GM18520 (cell line): ENCODE data around the gene TAF6.

ENCODE experiments used
- ATAC-seq: cut with Tn5 transposase; IDR thresholded peaks from one replicate; pipeline ENCODE4 v1.9.1; 2021; ENCODE audit not compliant: unreplicated experiment

The TAF6 gene

GRCh38 chr7:100124301-100125230 is 5.4 kb upstream of the TAF6 start:
- no peak for ATAC-seq

GRCh38 chr7:100122568-100122967 is 3.4 kb upstream of the TAF6 start:
- ATAC-seq = no peak

- no peak for ATAC-seq
Observed at GRCh38 chr7:100122067-100122466, 2.9 kb upstream of the TAF6 start.

- no peak for ATAC-seq
Observed at GRCh38 chr7:100120733-100121036, 1.5 kb upstream of the TAF6 start.

- peak; percentile 8 for ATAC-seq
Observed at GRCh38 chr7:100119970-100120732, 993 bp upstream of the TAF6 start.

- ATAC-seq = no peak
Observed at GRCh38 chr7:100118388-100119071, 628 bp downstream of the TAF6 start.

GRCh38 chr7:100115026-100115425 is 4.1 kb downstream of the TAF6 start:
- ATAC-seq = no peak

GRCh38 chr7:100111914-100112313 is 7.2 kb downstream of the TAF6 start:
- ATAC-seq = no peak

- ATAC-seq = no peak
Observed at GRCh38 chr7:100111156-100111555, 8.0 kb downstream of the TAF6 start.

GRCh38 chr7:100109521-100110163 is 9.5 kb downstream of the TAF6 start:
- no peak for ATAC-seq

GRCh38 chr7:100107890-100108289 is 11.3 kb downstream of the TAF6 start:
- no peak for ATAC-seq

- no peak for ATAC-seq
Observed at GRCh38 chr7:100107125-100107737, 11.9 kb downstream of the TAF6 start.

- no peak for ATAC-seq
Observed at GRCh38 chr7:100106633-100107032, 12.5 kb downstream of the TAF6 start.

GRCh38 chr7:100105534-100105933 is 13.6 kb downstream of the TAF6 start:
- no peak for ATAC-seq

GRCh38 chr7:100102950-100103840 is 16.0 kb downstream of the TAF6 start:
- ATAC-seq = no peak

- peak; percentile 62 for ATAC-seq
Observed at GRCh38 chr7:100101016-100101862, 17.9 kb downstream of the TAF6 start, which contains the start of the genes AP4M1 and MCM7. Gene AP4M1, plus strand, starts transcription at chr7:100101643. Its CDS starts 72 bp downstream, at chr7:100101715. Gene MCM7, minus strand, starts transcription at chr7:100101397. Its CDS starts 103 bp downstream, at chr7:100101294.

GRCh38 chr7:100100420-100101015 is 18.6 kb downstream of the TAF6 start:
- ATAC-seq = peak; percentile 65

GRCh38 chr7:100099452-100099851 is 19.7 kb downstream of the TAF6 start:
- ATAC-seq = no peak
